GM21723 (cell line): ENCODE results near the gene CETN3.

Source experiments
- ATAC-seq: cut with Tn5 transposase; IDR thresholded peaks from one replicate; pipeline ENCODE4 v1.9.1; 2021; ENCODE audit warnings: mild to moderate bottlenecking, moderate library complexity; ENCODE audit not compliant: unreplicated experiment

Gene CETN3

GRCh38 chr5:90409318-90410177, at the start of gene CETN3:
Gene CETN3, minus strand, starts transcription at chr5:90409756. Its CDS starts 95 bp downstream, at chr5:90409661.
- ATAC-seq: peak; percentile 96

GRCh38 chr5:90446961-90447360, 37.4 kb upstream of the CETN3 start:
- ATAC-seq: no peak

- ATAC-seq: no peak
These were observed 31.1 kb upstream of the CETN3 start for GRCh38 chr5:90440644-90441043.

GRCh38 chr5:90438100-90438499, 28.5 kb upstream of the CETN3 start:
- no peak for ATAC-seq

- ATAC-seq: no peak
These were observed 28.1 kb upstream of the CETN3 start for GRCh38 chr5:90437663-90438062.

GRCh38 chr5:90434116-90434714, 24.7 kb upstream of the CETN3 start:
- ATAC-seq: peak; percentile 64

- ATAC-seq: peak; percentile 58
These were observed 14.7 kb upstream of the CETN3 start for GRCh38 chr5:90424245-90424644.

- no peak for ATAC-seq
These were observed 11.6 kb upstream of the CETN3 start for GRCh38 chr5:90421136-90421535.

GRCh38 chr5:90418214-90418613, 8.7 kb upstream of the CETN3 start:
- ATAC-seq: no peak

- no peak for ATAC-seq
These were observed 714 bp upstream of the CETN3 start for GRCh38 chr5:90410178-90410762.

- peak; percentile 2 for ATAC-seq
These were observed 812 bp downstream of the CETN3 start for GRCh38 chr5:90408571-90409317.

GRCh38 chr5:90406466-90406865, 3.1 kb downstream of the CETN3 start:
- ATAC-seq: no peak

- no peak for ATAC-seq
These were observed 6.9 kb downstream of the CETN3 start for GRCh38 chr5:90402521-90403255.

- no peak for ATAC-seq
These were observed 10.3 kb downstream of the CETN3 start for GRCh38 chr5:90399251-90399650.

GRCh38 chr5:90398726-90399125, 10.8 kb downstream of the CETN3 start:
- no peak for ATAC-seq

GRCh38 chr5:90395005-90395404, 14.6 kb downstream of the CETN3 start:
- no peak for ATAC-seq

GRCh38 chr5:90390928-90391327, 18.6 kb downstream of the CETN3 start:
- no peak for ATAC-seq

GRCh38 chr5:90390326-90390725, 19.2 kb downstream of the CETN3 start:
- ATAC-seq: no peak

- no peak for ATAC-seq
These were observed 22.0 kb downstream of the CETN3 start for GRCh38 chr5:90387508-90387907.

- no peak for ATAC-seq
These were observed 23.4 kb downstream of the CETN3 start for GRCh38 chr5:90386099-90386710.
